Activated T-cell treated with anti-CD3 and anti-CD28 coated beads, Interleukin-2, amount 50 U/mL, for 24 hours (primary cell): Measurements from ENCODE around the gene FBXO48.

Source experiments
- DNase-seq: peaks from one replicate; pipeline ENCODE4 v3.0.0-alpha.2; 2020
- H3K27ac Mint-ChIP-seq: 2 replicates; pipeline ENCODE4 v1.8.0; 2020; ENCODE audit warnings: mild to moderate bottlenecking, mixed read lengths
- H3K27me3 Mint-ChIP-seq: 2 replicates; pipeline ENCODE4 v1.8.0; 2020; ENCODE audit warnings: mixed read lengths
- H3K36me3 Mint-ChIP-seq: 2 replicates; pipeline ENCODE4 v1.8.0; 2020; ENCODE audit warnings: low read depth, mixed read lengths
- H3K4me1 Mint-ChIP-seq: 2 replicates; pipeline ENCODE4 v1.8.0; 2020; ENCODE audit warnings: low read depth, mixed read lengths
- H3K4me3 Mint-ChIP-seq: 2 replicates; pipeline ENCODE4 v1.8.0; 2020; ENCODE audit warnings: mild to moderate bottlenecking, moderate library complexity, mixed read lengths
- H3K9me3 Mint-ChIP-seq: 2 replicates; pipeline ENCODE4 v1.8.0; 2020; ENCODE audit warnings: mixed read lengths

Gene FBXO48

GRCh38 chr2:68435615-68436014 lies 31.5 kb downstream of the FBXO48 start:
- H3K4me3 Mint-ChIP-seq, result no peak overlapping the region
- no peaks in the 10 kb centered on the region for H3K27me3 Mint-ChIP-seq
- H3K9me3 Mint-ChIP-seq, result no peaks in the 10 kb centered on the region
- H3K4me1 Mint-ChIP-seq, result peaks cover 4% of the 10 kb centered on the region
- DNase-seq, result no peak
- no peak overlapping the region for H3K27ac Mint-ChIP-seq
- H3K36me3 Mint-ChIP-seq, result no peaks in the 10 kb centered on the region

DNA sequence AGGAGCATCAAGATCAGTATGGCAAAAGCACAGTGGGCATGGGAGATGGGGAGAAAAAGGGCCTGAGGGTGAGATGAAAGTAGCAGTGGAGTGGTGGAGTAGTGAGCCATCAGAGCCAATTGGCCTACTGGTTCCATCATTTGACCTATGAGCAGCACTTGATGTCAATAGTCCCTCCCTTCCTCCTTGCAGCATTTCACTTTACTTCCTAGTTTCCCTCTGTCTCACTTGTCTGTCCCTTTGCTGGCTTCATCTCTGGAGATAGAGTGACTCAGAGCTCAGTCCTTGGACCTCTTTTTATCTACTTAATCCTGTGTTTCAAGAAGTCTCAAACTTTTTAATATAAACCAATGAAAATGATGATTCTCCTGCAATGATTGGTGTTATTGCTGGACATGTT lies 32.1 kb downstream of the FBXO48 start:
- no peaks in the 10 kb centered on the region for H3K36me3 Mint-ChIP-seq
- H3K27ac Mint-ChIP-seq, result no peak overlapping the region
- H3K9me3 Mint-ChIP-seq, result no peaks in the 10 kb centered on the region
- H3K4me1 Mint-ChIP-seq, result no peaks in the 10 kb centered on the region
- H3K27me3 Mint-ChIP-seq, result no peaks in the 10 kb centered on the region
- no peak for DNase-seq
- H3K4me3 Mint-ChIP-seq, result no peak overlapping the region

- Mint-ChIP-seq H3K27ac (no peak overlapping the region), H3K27me3 (no peaks in the 10 kb centered on the region), H3K4me3 (no peak overlapping the region), H3K4me1 (peaks cover 2% of the 10 kb centered on the region), H3K36me3 (no peaks in the 10 kb centered on the region), H3K9me3 (no peaks in the 10 kb centered on the region)
- no peak for DNase-seq
Observed at GRCh38 chr2:68432696-68433658, 34.1 kb downstream of the FBXO48 start.

DNA sequence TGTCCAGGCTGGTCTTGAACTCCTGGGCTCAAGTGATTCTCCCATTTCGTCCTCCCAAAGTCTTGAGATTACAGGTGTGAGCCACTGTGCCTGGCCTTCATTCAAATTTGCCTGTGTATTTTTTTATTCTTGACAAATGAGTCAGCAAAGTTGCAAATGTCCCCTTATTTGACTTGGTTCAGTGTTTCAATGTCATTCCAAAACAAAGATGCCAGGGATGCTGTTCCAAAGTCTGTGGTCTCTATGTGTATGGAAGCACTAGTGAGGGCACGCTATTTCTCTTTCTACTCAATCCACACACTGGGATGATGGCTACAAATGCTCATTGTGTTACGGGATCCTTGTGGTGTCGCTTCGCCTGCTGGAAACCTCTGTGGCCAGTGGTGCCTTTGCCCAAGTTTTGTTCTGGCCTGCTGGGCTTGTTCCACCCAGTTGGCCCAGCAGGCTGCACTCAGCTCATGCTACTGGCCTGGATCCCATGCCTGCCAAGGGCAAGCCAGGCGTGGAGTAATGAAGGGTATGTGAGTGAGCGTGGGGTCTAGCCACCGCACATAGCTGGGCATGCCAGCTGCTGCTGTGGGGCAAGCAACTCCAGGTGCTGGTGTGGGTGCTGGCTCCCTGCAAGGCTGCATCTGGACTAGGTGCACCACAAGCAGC lies 35.6 kb downstream of the FBXO48 start:
- Mint-ChIP-seq H3K4me1 (peaks cover 14% of the 10 kb centered on the region), H3K9me3 (no peaks in the 10 kb centered on the region), H3K4me3 (no peak overlapping the region), H3K36me3 (no peaks in the 10 kb centered on the region), H3K27ac (no peak overlapping the region), H3K27me3 (no peaks in the 10 kb centered on the region)
- DNase-seq, result no peak

DNA sequence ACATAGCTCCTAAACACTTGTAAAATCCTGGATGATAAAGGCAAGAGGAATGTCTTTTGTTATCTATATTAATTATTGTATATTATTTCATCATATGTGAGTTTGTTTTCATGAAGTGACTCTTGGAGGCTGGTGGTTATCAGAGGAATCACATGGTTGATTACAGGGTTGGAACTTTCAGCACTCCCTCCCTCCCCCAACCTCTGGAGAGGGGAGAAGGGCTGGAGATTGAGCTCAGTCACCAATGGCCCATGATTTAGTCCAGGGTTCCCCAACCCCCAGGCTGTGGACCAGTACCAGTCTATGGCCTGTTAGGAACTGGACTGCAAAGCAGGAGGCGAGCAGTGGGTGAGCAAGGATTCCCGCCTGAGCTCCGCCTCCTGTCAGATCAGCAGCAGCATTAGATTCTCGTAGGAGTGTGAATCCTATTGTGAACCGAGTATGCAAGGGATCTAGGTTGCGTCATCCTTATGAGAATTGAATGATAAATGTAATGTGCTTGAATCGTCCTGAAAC lies 37.7 kb downstream of the FBXO48 start:
- Mint-ChIP-seq H3K36me3 (no peaks in the 10 kb centered on the region), H3K9me3 (no peaks in the 10 kb centered on the region), H3K4me3 (no peak overlapping the region), H3K27ac (no peak overlapping the region), H3K4me1 (peaks cover 14% of the 10 kb centered on the region), H3K27me3 (no peaks in the 10 kb centered on the region)
- no peak for DNase-seq

GRCh38 chr2:68428746-68429145 lies 38.3 kb downstream of the FBXO48 start:
- Mint-ChIP-seq H3K27me3 (no peaks in the 10 kb centered on the region), H3K4me3 (no peak overlapping the region), H3K4me1 (peaks cover 14% of the 10 kb centered on the region), H3K9me3 (no peaks in the 10 kb centered on the region), H3K27ac (no peak overlapping the region), H3K36me3 (no peaks in the 10 kb centered on the region)
- DNase-seq, result no peak

GRCh38 chr2:68428126-68428525 lies 39.0 kb downstream of the FBXO48 start:
- H3K36me3 Mint-ChIP-seq, result no peaks in the 10 kb centered on the region
- peaks cover 14% of the 10 kb centered on the region for H3K4me1 Mint-ChIP-seq
- no peaks in the 10 kb centered on the region for H3K9me3 Mint-ChIP-seq
- H3K27ac Mint-ChIP-seq, result no peak overlapping the region
- no peak for DNase-seq
- H3K4me3 Mint-ChIP-seq, result no peak overlapping the region
- H3K27me3 Mint-ChIP-seq, result no peaks in the 10 kb centered on the region

GRCh38 chr2:68426848-68427579 lies 40.1 kb downstream of the FBXO48 start:
- Mint-ChIP-seq H3K27ac (peak overlapping the region; percentile 56), H3K27me3 (no peaks in the 10 kb centered on the region), H3K9me3 (no peaks in the 10 kb centered on the region), H3K36me3 (no peaks in the 10 kb centered on the region), H3K4me3 (no peak overlapping the region), H3K4me1 (peaks cover 14% of the 10 kb centered on the region)
- no peak for DNase-seq

DNA sequence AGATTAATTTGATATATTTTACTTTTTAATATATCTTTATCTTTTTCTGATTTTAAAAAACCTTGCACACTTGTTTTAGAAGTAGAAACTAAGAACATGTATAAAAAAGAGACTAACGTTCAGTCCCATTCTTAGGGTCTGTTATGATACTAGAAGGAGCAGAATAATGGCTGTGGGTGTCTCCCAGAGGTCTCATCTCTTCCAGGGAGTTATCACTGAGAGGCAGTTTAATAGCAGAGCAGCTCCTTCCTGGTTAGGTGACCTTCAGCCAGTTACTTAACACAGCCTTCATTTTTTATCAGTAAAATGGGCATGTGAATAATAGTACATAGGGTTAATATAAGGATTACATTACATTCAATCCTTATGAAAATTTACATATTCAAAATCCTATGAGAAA lies 40.6 kb downstream of the FBXO48 start:
- H3K4me1 Mint-ChIP-seq, result peaks cover 14% of the 10 kb centered on the region
- H3K27me3 Mint-ChIP-seq, result no peaks in the 10 kb centered on the region
- no peak for DNase-seq
- no peak overlapping the region for H3K27ac Mint-ChIP-seq
- H3K9me3 Mint-ChIP-seq, result no peaks in the 10 kb centered on the region
- H3K4me3 Mint-ChIP-seq, result no peak overlapping the region
- no peaks in the 10 kb centered on the region for H3K36me3 Mint-ChIP-seq

GRCh38 chr2:68425503-68425902 lies 41.6 kb downstream of the FBXO48 start:
- Mint-ChIP-seq H3K27ac (no peak overlapping the region), H3K36me3 (no peaks in the 10 kb centered on the region), H3K9me3 (no peaks in the 10 kb centered on the region), H3K4me1 (peaks cover 14% of the 10 kb centered on the region), H3K27me3 (no peaks in the 10 kb centered on the region), H3K4me3 (no peak overlapping the region)
- DNase-seq, result no peak

GRCh38 chr2:68423966-68424650 lies 43.0 kb downstream of the FBXO48 start:
- H3K4me1 Mint-ChIP-seq, result peaks cover 14% of the 10 kb centered on the region
- H3K27me3 Mint-ChIP-seq, result no peaks in the 10 kb centered on the region
- H3K4me3 Mint-ChIP-seq, result no peak overlapping the region
- DNase-seq, result no peak
- no peak overlapping the region for H3K27ac Mint-ChIP-seq
- H3K36me3 Mint-ChIP-seq, result no peaks in the 10 kb centered on the region
- no peaks in the 10 kb centered on the region for H3K9me3 Mint-ChIP-seq

DNA sequence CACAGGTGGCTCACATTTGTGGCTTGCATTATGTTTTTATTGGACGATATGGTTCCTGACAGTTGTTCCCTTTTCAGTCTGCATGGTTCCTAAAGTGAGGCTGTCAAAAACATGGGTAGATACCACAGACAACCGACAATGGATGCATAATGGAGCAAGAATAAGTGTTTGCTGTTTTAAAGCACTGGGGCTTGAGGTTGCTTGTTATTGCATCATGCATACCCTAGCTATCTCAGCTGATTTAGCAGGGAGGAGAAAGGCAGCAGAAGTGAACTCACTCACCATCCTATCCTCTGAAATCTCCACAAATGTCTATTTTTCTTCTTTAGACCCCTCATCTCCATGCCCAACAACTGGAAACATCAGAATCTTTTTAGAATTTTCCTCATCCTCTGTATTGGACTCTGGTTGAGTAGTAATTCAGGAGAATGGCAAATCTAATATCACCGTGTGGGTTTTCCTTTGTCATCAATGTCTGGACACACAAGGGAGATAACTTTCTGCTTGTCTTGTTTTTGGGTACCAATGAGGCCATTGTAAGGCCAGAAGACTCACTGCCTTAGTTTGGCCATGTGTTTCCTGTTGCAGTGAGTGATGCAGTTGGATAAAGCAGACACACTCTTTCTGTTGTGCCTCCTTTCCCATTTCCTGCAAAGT lies 46.7 kb downstream of the FBXO48 start:
- Mint-ChIP-seq H3K27ac (no peak overlapping the region), H3K36me3 (no peaks in the 10 kb centered on the region), H3K4me3 (no peak overlapping the region), H3K27me3 (no peaks in the 10 kb centered on the region), H3K9me3 (no peaks in the 10 kb centered on the region), H3K4me1 (peaks cover 2% of the 10 kb centered on the region)
- DNase-seq, result no peak

DNA sequence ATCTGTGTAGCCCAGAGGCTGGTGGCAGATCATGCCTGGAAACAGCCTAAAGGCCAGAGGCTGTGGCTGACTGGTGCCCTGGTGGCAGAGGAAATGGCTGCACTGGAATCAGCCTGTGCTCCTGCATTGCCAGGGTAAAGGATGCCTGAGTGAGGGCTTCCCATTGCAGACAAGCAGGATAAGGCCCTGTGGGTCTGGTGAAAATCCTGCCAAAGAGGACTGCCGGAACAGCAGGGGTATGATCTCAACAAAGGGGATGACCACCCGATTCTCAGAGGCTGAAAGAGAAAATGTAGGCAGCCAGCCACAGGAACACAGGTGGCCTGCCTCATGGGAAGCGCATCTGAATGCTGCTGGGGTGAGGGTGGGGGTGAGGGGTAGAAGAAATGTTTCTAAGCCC lies 48.2 kb downstream of the FBXO48 start:
- DNase-seq, result no peak
- no peaks in the 10 kb centered on the region for H3K9me3 Mint-ChIP-seq
- H3K27me3 Mint-ChIP-seq, result no peaks in the 10 kb centered on the region
- peaks cover 2% of the 10 kb centered on the region for H3K4me1 Mint-ChIP-seq
- no peak overlapping the region for H3K27ac Mint-ChIP-seq
- no peak overlapping the region for H3K4me3 Mint-ChIP-seq
- H3K36me3 Mint-ChIP-seq, result no peaks in the 10 kb centered on the region

DNA sequence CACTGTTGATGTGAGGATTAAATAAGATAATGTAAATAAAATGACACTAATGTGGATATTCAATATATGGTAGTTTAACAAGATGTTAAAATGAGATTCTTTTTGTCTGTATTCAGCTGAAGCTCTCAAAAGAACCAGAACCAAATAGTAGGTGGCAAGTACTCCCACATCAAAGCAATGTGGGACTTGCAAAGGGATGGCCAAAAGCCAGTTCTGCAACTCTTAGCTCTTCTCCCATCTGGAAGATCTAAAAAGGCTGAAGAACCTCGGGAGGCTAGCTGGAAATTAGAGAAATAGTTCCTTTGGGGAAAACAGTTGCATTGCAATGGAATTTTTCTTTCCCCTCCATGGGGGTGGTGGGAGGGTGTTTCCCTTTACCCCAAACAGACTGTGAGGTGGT lies 48.7 kb downstream of the FBXO48 start:
- DNase-seq, result no peak
- no peaks in the 10 kb centered on the region for H3K36me3 Mint-ChIP-seq
- peaks cover 2% of the 10 kb centered on the region for H3K4me1 Mint-ChIP-seq
- H3K4me3 Mint-ChIP-seq, result no peak overlapping the region
- H3K27me3 Mint-ChIP-seq, result no peaks in the 10 kb centered on the region
- H3K27ac Mint-ChIP-seq, result no peak overlapping the region
- no peaks in the 10 kb centered on the region for H3K9me3 Mint-ChIP-seq
